Mucosa of gallbladder (tissue), 1 donor: ENCODE results near the gene IL17B. TPM values are rescaled to one million over a fixed set of nuclear protein-coding genes. Genes with fewer than 3 reads are reported as not detected.

Experiments
- DNase-seq: peaks from one replicate; pipeline ENCODE4 v3.0.0-alpha.2; 2020; ENCODE audit warnings: low spot score
- total RNA-seq: library from RNA; stranded (reverse); gene quantifications from one replicate; pipeline ENCODE4 v1.2.1, GENCODE V29; 2021
- donor health status: DM: no; HTN: no; CAD: no.

Gene IL17B
- total RNA-seq, 1 donor from 2014 or later, result 0.52 TPM

GRCh38 chr5:149357370-149358293 is 21.5 kb downstream of the IL17B start, which contains the start of gene PCYOX1L:
Gene PCYOX1L (plus strand): TSS chr5:149358046. CDS start chr5:149358069, 23 bp downstream.
- DNase-seq, result peak; percentile 94

- DNase-seq, result no peak
Observed at GRCh38 chr5:149356391-149356790, 22.7 kb downstream of the IL17B start.

- no peak for DNase-seq
Observed at GRCh38 chr5:149355688-149356087, 23.4 kb downstream of the IL17B start.

GRCh38 chr5:149353911-149354310 is 25.2 kb downstream of the IL17B start:
- no peak for DNase-seq

GRCh38 chr5:149352169-149352568 is 26.9 kb downstream of the IL17B start:
- no peak for DNase-seq

GRCh38 chr5:149349382-149349781 is 29.7 kb downstream of the IL17B start:
- DNase-seq, result no peak

GRCh38 chr5:149348518-149348917 is 30.6 kb downstream of the IL17B start:
- DNase-seq, result no peak

- no peak for DNase-seq
Observed at GRCh38 chr5:149345892-149346222, 33.2 kb downstream of the IL17B start.

- DNase-seq, result peak; percentile 96
Observed at GRCh38 chr5:149345147-149345891, 33.8 kb downstream of the IL17B start, which contains the start of gene GRPEL2. Gene GRPEL2 (plus strand): TSS chr5:149345499. CDS start chr5:149345540, 41 bp downstream.

GRCh38 chr5:149344151-149344550 is 34.9 kb downstream of the IL17B start:
- no peak for DNase-seq

GRCh38 chr5:149341876-149342275 is 37.2 kb downstream of the IL17B start:
- DNase-seq, result no peak

GRCh38 chr5:149340920-149341319 is 38.2 kb downstream of the IL17B start:
- no peak for DNase-seq

GRCh38 chr5:149338364-149338763 is 40.7 kb downstream of the IL17B start:
- DNase-seq, result no peak

- DNase-seq, result no peak
Observed at GRCh38 chr5:149337736-149338135, 41.4 kb downstream of the IL17B start.

- DNase-seq, result no peak
Observed at GRCh38 chr5:149333711-149334443, 45.2 kb downstream of the IL17B start.

- no peak for DNase-seq
Observed at GRCh38 chr5:149328177-149328576, 50.9 kb downstream of the IL17B start.

GRCh38 chr5:149326611-149327010 is 52.5 kb downstream of the IL17B start:
- DNase-seq, result no peak

- DNase-seq, result no peak
Observed at GRCh38 chr5:149325894-149326293, 53.2 kb downstream of the IL17B start.

- DNase-seq, result no peak
Observed at GRCh38 chr5:149325166-149325735, 53.8 kb downstream of the IL17B start.

GRCh38 chr5:149324641-149325040 is 54.5 kb downstream of the IL17B start:
- DNase-seq, result no peak
